BLaER1 treated with 17β-estradiol and CSF1 and Interleukin-3, amounts not matched to agents 10 nM and 100 nM (cell line): ENCODE measurements around the gene SRA1.
A peak's percentile ranks its signal among the peaks of the same experiment; 100 is the strongest.

Source experiments
- H3K27ac ChIP-seq, 11 experiments: shearing (Covaris generic); formaldehyde crosslinking; 2 replicates each; pipeline ENCODE4 v1.8.1; 2022
- H3K27me3 ChIP-seq, 11 experiments: shearing (Covaris generic); formaldehyde crosslinking; 2 replicates each; pipeline ENCODE4 v1.8.1; 2022
- H3K36me3 ChIP-seq, 11 experiments: shearing (Covaris generic); formaldehyde crosslinking; 2 replicates each; pipeline ENCODE4 v1.8.1; 2022
- H3K4me1 ChIP-seq, 10 experiments: shearing (Covaris generic); formaldehyde crosslinking; 2 replicates each; pipeline ENCODE4 v1.8.1; 2022
- H3K4me2 ChIP-seq, 11 experiments: shearing (Covaris generic); formaldehyde crosslinking; 2 replicates each; pipeline ENCODE4 v1.8.1; 2022
- H3K4me3 ChIP-seq, 10 experiments: shearing (Covaris generic); formaldehyde crosslinking; 2 replicates each; pipeline ENCODE4 v1.8.1; 2022
- H3K9ac ChIP-seq, 11 experiments: shearing (Covaris generic); formaldehyde crosslinking; 2 replicates each; pipeline ENCODE4 v1.8.1; 2022
- H3K9me3 ChIP-seq, 11 experiments: shearing (Covaris generic); formaldehyde crosslinking; replicated peaks in 1 of 11; 2 replicates each; pipeline ENCODE4 v1.8.1; 2022
- H4K20me1 ChIP-seq, 11 experiments: shearing (Covaris generic); formaldehyde crosslinking; 2 replicates each; pipeline ENCODE4 v1.8.1; 2022
- Cebpa-rat ChIP-seq, 11 experiments: shearing (Covaris generic); IDR thresholded peaks; 2 replicates each; pipeline ENCODE4 v1.8.1; 2022

Gene SRA1

GRCh38 chr5:140557965-140558364 lies 692 bp upstream of the SRA1 start:
- H3K4me2 ChIP-seq: peak overlapping the region; percentile 75 to 98 (median 93)
- no peaks in the 10 kb centered on the region; a peak in 1 of 22 replicates for H3K9me3 ChIP-seq
- peaks cover 23 to 87% (median 44%) of the 10 kb centered on the region in 10 experiments for H3K4me1 ChIP-seq
- H3K36me3 ChIP-seq: peaks cover 10 to 87% (median 26%) of the 10 kb centered on the region in 11 experiments; a peak in 21 of 22 replicates
- no peak for TF ChIP-seq Cebpa-rat (IDR thresholded peaks at IDR 0.05)
- H4K20me1 ChIP-seq: peaks cover 0 to 38% (median 6%) of the 10 kb centered on the region in 11 experiments; a peak in 9 of 22 replicates
- H3K4me3 ChIP-seq: peak overlapping the region in 4 of 10 experiments; percentile 73 to 93 (median 88); a peak in 8 of 20 replicates
- H3K9ac ChIP-seq: peak overlapping the region in 8 of 11 experiments; percentile 90 to 98 (median 95); a peak in 10 of 22 replicates
- peaks cover 0 to 9% (median 8%) of the 10 kb centered on the region in 11 experiments; a peak in 15 of 22 replicates for H3K27me3 ChIP-seq
- peak overlapping the region; percentile 89 to 97 (median 93); a peak in 20 of 22 replicates for H3K27ac ChIP-seq

GRCh38 chr5:140556438-140556837 lies 835 bp downstream of the SRA1 start:
- H3K4me2 ChIP-seq: peak overlapping the region; percentile 75 to 98 (median 93)
- peak overlapping the region; percentile 89 to 97 (median 93) for H3K27ac ChIP-seq
- peak overlapping the region; percentile 90 to 98 (median 95) for H3K9ac ChIP-seq
- peak overlapping the region; percentile 73 to 93 (median 88) for H3K4me3 ChIP-seq
- no peaks in the 10 kb centered on the region; a peak in 1 of 22 replicates for H3K27me3 ChIP-seq
- peaks cover 0 to 53% (median 6%) of the 10 kb centered on the region in 11 experiments; a peak in 9 of 22 replicates for H4K20me1 ChIP-seq
- TF ChIP-seq Cebpa-rat (IDR thresholded peaks at IDR 0.05): 0 out of 22 replicates have a peak, but pooled peaks of 1 of the 11 experiments have one; percentile 47
- H3K4me1 ChIP-seq: peaks cover 23 to 87% (median 52%) of the 10 kb centered on the region in 10 experiments
- peaks cover 24 to 89% (median 39%) of the 10 kb centered on the region in 11 experiments for H3K36me3 ChIP-seq
- H3K9me3 ChIP-seq: no peaks in the 10 kb centered on the region

GRCh38 chr5:140555747-140556312 lies 1.4 kb downstream of the SRA1 start:
- Histone ChIP-seq H3K36me3 (peaks cover 30 to 89% (median 45%) of the 10 kb centered on the region in 11 experiments), H3K27ac (peak overlapping the region; percentile 89 to 97 (median 93)), H3K4me1 (peaks cover 23 to 88% (median 58%) of the 10 kb centered on the region in 10 experiments), H3K4me2 (peak overlapping the region; percentile 75 to 98 (median 93)), H3K9me3 (no peaks in the 10 kb centered on the region), H4K20me1 (peaks cover 0 to 55% (median 6%) of the 10 kb centered on the region in 11 experiments; a peak in 9 of 22 replicates), H3K27me3 (no peaks in the 10 kb centered on the region), H3K4me3 (peak overlapping the region; percentile 73 to 93 (median 88)), H3K9ac (peak overlapping the region; percentile 90 to 98 (median 95))
- TF ChIP-seq Cebpa-rat (IDR thresholded peaks at IDR 0.05): no peak

GRCh38 chr5:140554454-140554853 lies 2.8 kb downstream of the SRA1 start:
- H3K9ac ChIP-seq: peak overlapping the region in 4 of 11 experiments; percentile 94 to 98 (median 97); a peak in 8 of 22 replicates

GRCh38 chr5:140553657-140554056 lies 3.6 kb downstream of the SRA1 start:
- Histone ChIP-seq H3K27me3 (no peaks in the 10 kb centered on the region), H3K27ac (peak overlapping the region in 7 of 11 experiments; percentile 1 to 97 (median 93); a peak in 12 of 22 replicates), H3K9me3 (no peaks in the 10 kb centered on the region), H4K20me1 (peaks cover 0 to 69% (median 6%) of the 10 kb centered on the region in 11 experiments; a peak in 9 of 22 replicates), H3K4me2 (peak overlapping the region in 9 of 11 experiments; percentile 82 to 98 (median 93); a peak in 18 of 22 replicates), H3K4me3 (peak overlapping the region in 5 of 10 experiments; percentile 73 to 93 (median 84); a peak in 8 of 20 replicates), H3K4me1 (peaks cover 44 to 88% (median 79%) of the 10 kb centered on the region in 10 experiments), H3K36me3 (peaks cover 49 to 89% (median 67%) of the 10 kb centered on the region in 11 experiments), H3K9ac (peak overlapping the region in 4 of 11 experiments; percentile 94 to 98 (median 97); a peak in 8 of 22 replicates)
- TF ChIP-seq Cebpa-rat (IDR thresholded peaks at IDR 0.05): no peak

More at GRCh38 chr5:140554454-140554853, 2.8 kb downstream of the SRA1 start:
- Histone ChIP-seq H3K4me3 (peak overlapping the region in 5 of 10 experiments; percentile 73 to 93 (median 84); a peak in 10 of 20 replicates), H3K36me3 (peaks cover 44 to 89% (median 59%) of the 10 kb centered on the region in 11 experiments), H3K9me3 (no peaks in the 10 kb centered on the region), H3K4me1 (peaks cover 36 to 88% (median 72%) of the 10 kb centered on the region in 10 experiments), H3K27ac (peak overlapping the region in 7 of 11 experiments; percentile 5 to 97 (median 93); a peak in 10 of 22 replicates), H3K4me2 (peak overlapping the region; percentile 7 to 98 (median 93); a peak in 19 of 22 replicates), H4K20me1 (peaks cover 0 to 67% (median 6%) of the 10 kb centered on the region in 11 experiments; a peak in 9 of 22 replicates), H3K27me3 (no peaks in the 10 kb centered on the region)
- peak in 1 of 11 experiments; percentile 32; a peak in 1 of 22 replicates for TF ChIP-seq Cebpa-rat (IDR thresholded peaks at IDR 0.05)

GRCh38 chr5:140551872-140552271 lies 5.4 kb downstream of the SRA1 start:
- peaks cover 49 to 84% (median 67%) of the 10 kb centered on the region in 11 experiments for H3K36me3 ChIP-seq

GRCh38 chr5:140550147-140551079 lies 6.9 kb downstream of the SRA1 start:
- peak overlapping the region in 10 of 11 experiments; percentile 51 to 92 (median 88); a peak in 19 of 22 replicates for H3K27ac ChIP-seq
- peak overlapping the region in 3 of 10 experiments; percentile 5 to 84 (median 52); a peak in 5 of 20 replicates for H3K4me3 ChIP-seq
- H3K9ac ChIP-seq: peak overlapping the region in 6 of 11 experiments; percentile 24 to 90 (median 78); a peak in 8 of 22 replicates
- no peaks in the 10 kb centered on the region for H3K9me3 ChIP-seq
- peak overlapping the region in 8 of 11 experiments; percentile 86 to 98 (median 94); a peak in 16 of 22 replicates for H3K4me2 ChIP-seq
- no peak for TF ChIP-seq Cebpa-rat (IDR thresholded peaks at IDR 0.05)
- peaks cover 48 to 99% (median 83%) of the 10 kb centered on the region in 10 experiments for H3K4me1 ChIP-seq
- peaks cover 49 to 78% (median 66%) of the 10 kb centered on the region in 11 experiments for H3K36me3 ChIP-seq
- peaks cover 0 to 78% (median 6%) of the 10 kb centered on the region in 11 experiments; a peak in 10 of 22 replicates for H4K20me1 ChIP-seq
- no peaks in the 10 kb centered on the region for H3K27me3 ChIP-seq

More at GRCh38 chr5:140551872-140552271, 5.4 kb downstream of the SRA1 start:
- no peaks in the 10 kb centered on the region for H3K9me3 ChIP-seq
- peak overlapping the region in 5 of 11 experiments; percentile 0 to 89 (median 28); a peak in 6 of 22 replicates for H3K27ac ChIP-seq
- no peaks in the 10 kb centered on the region for H3K27me3 ChIP-seq
- H3K4me1 ChIP-seq: peaks cover 56 to 91% (median 87%) of the 10 kb centered on the region in 10 experiments
- H3K9ac ChIP-seq: peak overlapping the region in 3 of 11 experiments; percentile 79 to 90 (median 81); a peak in 5 of 22 replicates
- peak overlapping the region in 4 of 11 experiments; percentile 87 to 98 (median 97); a peak in 8 of 22 replicates for H3K4me2 ChIP-seq
- TF ChIP-seq Cebpa-rat (IDR thresholded peaks at IDR 0.05): no peak
- H3K4me3 ChIP-seq: peak overlapping the region in 3 of 10 experiments; percentile 2 to 93 (median 84); a peak in 4 of 20 replicates
- peaks cover 0 to 76% (median 6%) of the 10 kb centered on the region in 11 experiments; a peak in 10 of 22 replicates for H4K20me1 ChIP-seq
